Measurements from ENCODE around the gene NCKAP5. TPM values are rescaled to one million over a fixed set of nuclear protein-coding genes. Genes with fewer than 3 reads are reported as not detected.

Gene NCKAP5
- total RNA-seq, 4 donors from 2014 or later: 0.37 to 1.3 (median 0.83) TPM

GRCh38 chr2:133484784-133485183 is 83.5 kb downstream of the NCKAP5 start:
- ATAC-seq (ENCODE audit: low FRiP score) (no peak), DNase-seq (ENCODE audit: low spot score) (no peak)
- no peak for TF ChIP-seq CTCF (IDR thresholded peaks at IDR 0.05)

GRCh38 chr2:133484106-133484505 is 84.2 kb downstream of the NCKAP5 start:
- no peak for DNase-seq (ENCODE audit: low spot score)
- ATAC-seq (ENCODE audit: low FRiP score): no peak
- TF ChIP-seq CTCF (IDR thresholded peaks at IDR 0.05): no peak

- TF ChIP-seq CTCF (IDR thresholded peaks at IDR 0.05): no peak
- DNase-seq (ENCODE audit: low spot score) (no peak), ATAC-seq (ENCODE audit: low FRiP score) (no peak)
Observed at GRCh38 chr2:133483181-133483580, 85.1 kb downstream of the NCKAP5 start.

- no peak for TF ChIP-seq CTCF (IDR thresholded peaks at IDR 0.05)
- DNase-seq (ENCODE audit: low spot score) (no peak), ATAC-seq (ENCODE audit: low FRiP score) (no peak)
Observed at GRCh38 chr2:133480707-133481429, 87.4 kb downstream of the NCKAP5 start.

GRCh38 chr2:133477616-133477990 is 90.7 kb downstream of the NCKAP5 start:
- ATAC-seq (ENCODE audit: low FRiP score) (no peak), DNase-seq (ENCODE audit: low spot score) (no peak)
- no peak for TF ChIP-seq CTCF (IDR thresholded peaks at IDR 0.05)

GRCh38 chr2:133476931-133477615 is 91.2 kb downstream of the NCKAP5 start:
- DNase-seq (ENCODE audit: low spot score) (no peak), ATAC-seq (ENCODE audit: low FRiP score) (no peak)
- no peak for TF ChIP-seq CTCF (IDR thresholded peaks at IDR 0.05)

GRCh38 chr2:133476286-133476685 is 92.0 kb downstream of the NCKAP5 start:
- TF ChIP-seq CTCF (IDR thresholded peaks at IDR 0.05): no peak
- no peak for DNase-seq (ENCODE audit: low spot score)
- no peak for ATAC-seq (ENCODE audit: low FRiP score)
